ENCODE data around the gene SHANK1.

The SHANK1 gene

GRCh38 chr19:50710094-50710493 is 9.5 kb downstream of the SHANK1 start:
- DNase-seq: no peak

GRCh38 chr19:50708179-50708879 is 11.3 kb downstream of the SHANK1 start:
- DNase-seq: peak; percentile 33

GRCh38 chr19:50706387-50706786 is 13.2 kb downstream of the SHANK1 start:
- no peak for DNase-seq

GRCh38 chr19:50705422-50706019 is 14.1 kb downstream of the SHANK1 start:
- peak; percentile 83 for DNase-seq

GRCh38 chr19:50703915-50704796 is 15.4 kb downstream of the SHANK1 start:
- DNase-seq: no peak

GRCh38 chr19:50702871-50703829 is 16.5 kb downstream of the SHANK1 start:
- peak; percentile 57 for DNase-seq

- no peak for DNase-seq
Observed at GRCh38 chr19:50702158-50702870, 17.3 kb downstream of the SHANK1 start.

GRCh38 chr19:50701367-50701985 is 18.1 kb downstream of the SHANK1 start:
- DNase-seq: no peak

GRCh38 chr19:50697414-50698124 is 22.0 kb downstream of the SHANK1 start:
- DNase-seq: no peak

- no peak for DNase-seq
Observed at GRCh38 chr19:50696094-50696483, 23.5 kb downstream of the SHANK1 start.

GRCh38 chr19:50695251-50696093 is 24.1 kb downstream of the SHANK1 start:
- DNase-seq: no peak

- DNase-seq: no peak
Observed at GRCh38 chr19:50694815-50695145, 24.8 kb downstream of the SHANK1 start.

- no peak for DNase-seq
Observed at GRCh38 chr19:50693064-50693975, 26.3 kb downstream of the SHANK1 start.

- no peak for DNase-seq
Observed at GRCh38 chr19:50690439-50690838, 29.2 kb downstream of the SHANK1 start.

- DNase-seq: no peak
Observed at GRCh38 chr19:50688766-50689165, 30.8 kb downstream of the SHANK1 start.

- DNase-seq: no peak
Observed at GRCh38 chr19:50686310-50687032, 33.1 kb downstream of the SHANK1 start.

- peak; percentile 64 for DNase-seq
Observed at GRCh38 chr19:50679177-50680125, 40.2 kb downstream of the SHANK1 start.
